ENCODE measurements around the gene PTGER1. TPM values are rescaled to one million over a fixed set of nuclear protein-coding genes. Genes with fewer than 3 reads are reported as not detected.
A peak's percentile ranks its signal among the peaks of the same experiment; 100 is the strongest.

The PTGER1 gene
- total and polyA plus RNA-seq, 12 donors: 1.9 to 31.1 (median 4.5) TPM; not detected in 1

DNA sequence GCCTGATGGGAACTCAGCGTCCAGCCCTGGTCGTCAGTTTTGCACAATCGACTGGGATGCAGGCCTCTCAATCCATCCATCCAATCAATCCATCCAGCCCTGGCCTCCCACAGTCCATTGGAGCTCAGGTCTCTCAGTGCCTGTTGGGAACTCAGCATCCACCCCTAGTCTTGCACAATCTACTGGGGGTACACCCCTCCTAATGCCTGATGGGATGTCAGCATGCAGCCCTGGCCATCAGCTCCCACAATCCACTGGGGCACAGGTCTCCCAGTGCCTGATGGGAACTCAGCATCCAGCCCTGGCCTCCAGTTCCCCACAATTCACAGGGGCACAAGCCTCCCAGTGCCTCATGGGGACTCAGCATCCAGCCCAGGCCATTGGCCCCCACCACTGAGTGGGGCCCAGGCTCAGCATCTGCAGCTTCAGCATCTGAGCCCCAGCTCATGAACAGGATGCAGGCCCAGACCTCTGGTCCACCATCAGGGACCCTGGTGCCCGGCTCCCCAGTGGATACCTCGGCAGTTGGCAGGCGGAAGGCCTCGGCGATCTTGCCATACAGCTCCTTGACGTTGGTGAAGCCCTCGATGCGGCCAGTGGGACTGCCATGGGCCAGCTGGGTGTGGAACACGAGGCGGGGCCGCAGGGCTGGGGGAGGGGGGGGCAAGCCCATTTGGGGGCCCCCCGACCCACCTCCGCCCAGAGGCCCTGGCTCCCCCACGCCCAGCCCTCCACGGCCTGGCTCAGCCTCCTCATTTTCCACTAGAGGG is 7.2 kb upstream of the PTGER1 start:
- WGBS, 4 donors: 83 to 92% (median 91%) methylated on average over 2 to 18 of the region's 18 CpGs
- DNase-seq: no peak
- intact Hi-C loops (cut with DNase I): no loop called here

DNA sequence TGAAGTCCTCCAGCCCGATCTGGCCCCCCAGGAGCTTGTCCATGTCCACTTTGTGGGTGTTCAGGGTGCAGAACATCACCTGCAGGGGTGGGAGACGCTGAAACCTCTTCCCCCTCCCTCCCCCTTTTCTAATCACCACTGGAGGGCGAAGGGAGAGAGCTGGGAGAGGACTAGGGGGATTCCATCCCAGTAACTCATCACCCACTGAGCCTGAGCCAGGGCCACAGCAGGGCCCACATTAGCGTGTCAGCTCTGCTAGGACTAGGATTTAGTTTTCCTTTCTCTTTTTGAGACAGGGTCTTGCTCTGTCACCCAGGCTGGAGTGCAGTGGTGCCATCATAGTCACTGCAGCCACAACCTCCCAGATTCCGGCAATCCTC is 5.5 kb upstream of the PTGER1 start:
- H3K27me3 ChIP-seq: no peaks in the 10 kb centered on the region
- intact Hi-C loops (cut with DNase I): no loop called here
- 80 to 89% (median 84%) methylated on average over 5 of the region's 5 CpGs for WGBS, 4 donors
- H3K4me3 ChIP-seq: no peak overlapping the region
- peaks cover 0 to 7% of the 10 kb centered on the region in 2 donors for H3K4me1 ChIP-seq (replicated peaks in 1 of 2)
- no peaks in the 10 kb centered on the region for H3K9me3 ChIP-seq (replicated peaks in 1 of 3)
- DNase-seq: no peak
- no peak for TF ChIP-seq POLR2A (IDR thresholded peaks at IDR 0.05)
- TF ChIP-seq, protein P1, sequence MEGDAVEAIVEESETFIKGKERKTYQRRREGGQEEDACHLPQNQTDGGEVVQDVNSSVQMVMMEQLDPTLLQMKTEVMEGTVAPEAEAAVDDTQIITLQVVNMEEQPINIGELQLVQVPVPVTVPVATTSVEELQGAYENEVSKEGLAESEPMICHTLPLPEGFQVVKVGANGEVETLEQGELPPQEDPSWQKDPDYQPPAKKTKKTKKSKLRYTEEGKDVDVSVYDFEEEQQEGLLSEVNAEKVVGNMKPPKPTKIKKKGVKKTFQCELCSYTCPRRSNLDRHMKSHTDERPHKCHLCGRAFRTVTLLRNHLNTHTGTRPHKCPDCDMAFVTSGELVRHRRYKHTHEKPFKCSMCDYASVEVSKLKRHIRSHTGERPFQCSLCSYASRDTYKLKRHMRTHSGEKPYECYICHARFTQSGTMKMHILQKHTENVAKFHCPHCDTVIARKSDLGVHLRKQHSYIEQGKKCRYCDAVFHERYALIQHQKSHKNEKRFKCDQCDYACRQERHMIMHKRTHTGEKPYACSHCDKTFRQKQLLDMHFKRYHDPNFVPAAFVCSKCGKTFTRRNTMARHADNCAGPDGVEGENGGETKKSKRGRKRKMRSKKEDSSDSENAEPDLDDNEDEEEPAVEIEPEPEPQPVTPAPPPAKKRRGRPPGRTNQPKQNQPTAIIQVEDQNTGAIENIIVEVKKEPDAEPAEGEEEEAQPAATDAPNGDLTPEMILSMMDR (IDR thresholded peaks at IDR 0.05): no peak
- H3K36me3 ChIP-seq (replicated peaks in 1 of 2): peaks cover 0 to 41% of the 10 kb centered on the region in 2 donors
- no peak overlapping the region for H3K27ac ChIP-seq

More for the DNA sequence above, 7.2 kb upstream of the PTGER1 start:
- Histone ChIP-seq H3K27me3 (no peaks in the 10 kb centered on the region), H3K4me3 (no peak overlapping the region), H3K9me3 (replicated peaks in 1 of 3) (no peaks in the 10 kb centered on the region), H3K36me3 (replicated peaks in 1 of 2) (peaks cover 0 to 43% of the 10 kb centered on the region in 2 donors), H3K27ac (no peak overlapping the region), H3K4me1 (replicated peaks in 1 of 2) (peaks cover 0 to 5% of the 10 kb centered on the region in 2 donors)
- TF ChIP-seq POLR2A (IDR thresholded peaks at IDR 0.05): no peak
- TF ChIP-seq, protein P1 (IDR thresholded peaks at IDR 0.05): no peak

DNA sequence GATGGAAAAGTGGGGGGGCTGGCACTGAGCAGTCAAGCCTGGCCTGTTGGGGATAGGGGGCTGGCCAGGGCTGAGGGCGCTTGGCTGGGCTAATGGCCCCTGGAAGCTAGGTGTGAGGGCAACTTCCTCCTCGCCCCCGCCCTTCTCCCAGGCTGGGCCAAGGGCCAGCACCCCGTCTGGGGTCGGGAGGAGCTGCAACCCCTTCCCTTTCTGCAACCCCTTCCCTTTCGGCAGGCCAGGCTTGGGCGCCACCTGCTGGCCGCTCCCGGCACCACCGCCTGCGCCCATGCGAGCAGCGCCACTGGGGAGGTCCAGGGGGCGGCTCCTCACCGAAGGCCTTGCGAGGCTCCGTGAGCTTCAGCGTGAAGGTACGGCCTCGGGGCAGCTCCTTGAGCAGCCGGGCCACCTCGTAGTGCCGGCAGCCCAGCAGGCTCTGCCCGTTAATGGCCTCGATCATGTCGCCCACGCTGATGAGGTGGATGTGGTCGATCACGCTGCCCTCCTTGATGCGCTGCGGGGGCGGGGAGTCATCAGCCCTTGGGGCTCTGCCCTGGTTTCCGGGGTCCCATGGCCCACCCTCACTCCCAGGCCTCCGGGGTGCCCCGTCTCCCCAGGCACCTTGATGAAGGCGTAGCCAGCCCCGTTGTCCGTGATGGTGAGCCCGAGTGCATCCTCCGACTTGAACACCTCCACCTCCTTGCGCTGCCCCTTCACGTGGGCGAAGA is 5.0 kb upstream of the PTGER1 start:
- no peak overlapping the region for H3K4me3 ChIP-seq
- TF ChIP-seq POLR2A (IDR thresholded peaks at IDR 0.05): no peak
- TF ChIP-seq, protein P1 (IDR thresholded peaks at IDR 0.05): peak; percentile 49 to 84 (median 67)
- H3K27ac ChIP-seq: peak overlapping the region in 1 of 5 donors; percentile 40
- peaks cover 0 to 12% of the 10 kb centered on the region in 2 donors for H3K4me1 ChIP-seq (replicated peaks in 1 of 2)
- peak in 2 of 7 donors; percentile 40 to 44 for DNase-seq
- intact Hi-C loops (cut with DNase I): no loop called here
- WGBS, 4 donors: 58 to 67% (median 59%) methylated on average over 29 to 43 of the region's 43 CpGs
- no peaks in the 10 kb centered on the region for H3K27me3 ChIP-seq
- peaks cover 0 to 39% of the 10 kb centered on the region in 2 donors for H3K36me3 ChIP-seq (replicated peaks in 1 of 2)
- H3K9me3 ChIP-seq (replicated peaks in 1 of 3): no peaks in the 10 kb centered on the region

DNA sequence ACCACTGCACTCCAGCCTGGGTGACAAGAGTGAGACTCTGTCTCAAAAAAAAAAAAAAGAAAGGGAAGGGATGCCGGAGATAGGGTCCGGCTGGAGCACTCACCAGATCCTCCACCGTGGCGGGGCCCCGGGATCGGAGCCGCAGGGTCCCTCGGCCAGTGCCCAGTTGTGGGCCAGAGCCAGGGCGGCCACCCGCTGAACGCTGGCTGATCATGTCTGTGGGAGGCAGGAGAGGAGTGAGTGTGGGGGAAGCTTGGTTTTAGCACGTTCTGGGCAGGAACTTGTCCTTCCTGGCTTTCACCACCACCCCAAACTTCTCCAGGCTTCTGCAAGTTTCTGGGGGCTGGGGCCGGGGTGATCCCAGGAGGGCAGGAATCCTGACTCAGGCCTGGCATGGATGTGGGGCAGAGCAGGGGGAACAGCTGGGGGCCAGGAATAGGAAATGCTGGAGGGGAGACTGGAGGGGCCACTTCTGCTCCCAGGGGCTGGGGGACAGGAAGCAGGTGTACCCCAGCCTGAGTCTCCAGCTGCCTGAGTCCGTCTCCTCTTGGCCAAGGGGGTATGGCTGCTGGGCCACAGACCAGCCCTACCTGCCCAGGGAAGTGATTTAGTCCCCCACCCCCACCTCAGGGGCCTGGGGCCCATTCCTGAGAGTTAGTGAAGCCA is 4.3 kb upstream of the PTGER1 start:
- peaks cover 0 to 15% of the 10 kb centered on the region in 2 donors for H3K4me1 ChIP-seq (replicated peaks in 1 of 2)
- DNase-seq: no peak
- peaks cover 0 to 33% of the 10 kb centered on the region in 2 donors for H3K36me3 ChIP-seq (replicated peaks in 1 of 2)
- 86 to 92% (median 90%) methylated on average over 11 to 14 of the region's 14 CpGs for WGBS, 4 donors
- no peak overlapping the region for H3K4me3 ChIP-seq
- H3K9me3 ChIP-seq (replicated peaks in 1 of 3): no peaks in the 10 kb centered on the region
- TF ChIP-seq, protein P1 (IDR thresholded peaks at IDR 0.05): no peak
- no peak for TF ChIP-seq POLR2A (IDR thresholded peaks at IDR 0.05)
- H3K27me3 ChIP-seq: no peaks in the 10 kb centered on the region
- intact Hi-C loops (cut with DNase I): no loop called here
- H3K27ac ChIP-seq: peak overlapping the region in 1 of 5 donors; percentile 40

Data from adrenal gland (tissue), 12 donors.